ENCODE measurements around the gene TEX12. TPM values are rescaled to one million over a fixed set of nuclear protein-coding genes. Genes with fewer than 3 reads are reported as not detected.
"Not testable (repeated sequence)": the region's sequence is repeated elsewhere in the genome, so short reads cannot be mapped to it uniquely, and the experiment has no call there.

The TEX12 gene
- total and polyA plus RNA-seq, 8 donors = 0.24 to 0.40 (median 0.38) TPM; not detected in 4

DNA sequence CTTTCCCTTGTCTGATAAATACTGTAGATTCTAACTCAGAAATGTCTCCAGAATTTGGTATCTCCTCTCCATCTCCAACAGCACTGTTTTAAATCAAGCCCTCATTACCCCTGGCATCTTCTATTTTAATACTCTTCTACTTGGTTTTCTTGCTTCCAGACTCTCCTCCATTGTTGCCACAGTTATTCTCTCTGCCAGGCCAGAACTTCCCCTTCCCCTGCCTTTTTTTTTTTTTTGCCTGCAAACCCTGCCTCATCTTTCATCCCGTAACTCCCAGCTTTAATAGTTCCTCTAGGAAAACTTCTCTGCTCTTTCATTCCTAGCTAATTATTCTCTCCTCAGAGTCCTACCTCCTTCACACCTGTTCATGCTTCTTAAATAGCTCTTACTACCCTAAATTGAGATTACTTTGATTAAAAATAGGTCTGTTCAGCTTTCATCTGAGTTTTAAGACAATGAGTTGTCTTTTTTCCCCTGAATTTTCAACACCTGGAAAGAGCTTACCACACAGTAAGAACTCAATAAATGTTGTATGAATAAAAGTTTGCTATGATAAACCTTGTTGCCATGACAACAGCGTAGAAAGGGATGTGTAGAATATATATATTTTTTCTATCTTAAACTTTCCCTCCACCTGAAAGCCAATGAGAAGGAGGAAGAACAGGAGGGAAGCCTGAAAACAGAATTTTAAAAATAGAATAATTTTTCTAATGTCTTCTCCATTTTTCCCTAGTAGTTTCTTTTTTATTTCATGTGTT is 6.9 kb upstream of the TEX12 start:
- TF ChIP-seq, protein P1, sequence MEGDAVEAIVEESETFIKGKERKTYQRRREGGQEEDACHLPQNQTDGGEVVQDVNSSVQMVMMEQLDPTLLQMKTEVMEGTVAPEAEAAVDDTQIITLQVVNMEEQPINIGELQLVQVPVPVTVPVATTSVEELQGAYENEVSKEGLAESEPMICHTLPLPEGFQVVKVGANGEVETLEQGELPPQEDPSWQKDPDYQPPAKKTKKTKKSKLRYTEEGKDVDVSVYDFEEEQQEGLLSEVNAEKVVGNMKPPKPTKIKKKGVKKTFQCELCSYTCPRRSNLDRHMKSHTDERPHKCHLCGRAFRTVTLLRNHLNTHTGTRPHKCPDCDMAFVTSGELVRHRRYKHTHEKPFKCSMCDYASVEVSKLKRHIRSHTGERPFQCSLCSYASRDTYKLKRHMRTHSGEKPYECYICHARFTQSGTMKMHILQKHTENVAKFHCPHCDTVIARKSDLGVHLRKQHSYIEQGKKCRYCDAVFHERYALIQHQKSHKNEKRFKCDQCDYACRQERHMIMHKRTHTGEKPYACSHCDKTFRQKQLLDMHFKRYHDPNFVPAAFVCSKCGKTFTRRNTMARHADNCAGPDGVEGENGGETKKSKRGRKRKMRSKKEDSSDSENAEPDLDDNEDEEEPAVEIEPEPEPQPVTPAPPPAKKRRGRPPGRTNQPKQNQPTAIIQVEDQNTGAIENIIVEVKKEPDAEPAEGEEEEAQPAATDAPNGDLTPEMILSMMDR (IDR thresholded peaks at IDR 0.05) = no peak
- Histone ChIP-seq H3K27ac (peak overlapping the region; percentile 14 to 92), H3K9me3 (no peaks in the 10 kb centered on the region), H3K27me3 (no peaks in the 10 kb centered on the region), H3K4me1 (peaks cover 0 to 41% of the 10 kb centered on the region in 2 donors), H3K4me3 (peak overlapping the region in 1 of 2 donors; percentile 13), H3K36me3 (no peaks in the 10 kb centered on the region)
- DNase-seq = no peak
- ATAC-seq = no peak
- intact Hi-C loops (cut with DNase I) = no loop called here

DNA sequence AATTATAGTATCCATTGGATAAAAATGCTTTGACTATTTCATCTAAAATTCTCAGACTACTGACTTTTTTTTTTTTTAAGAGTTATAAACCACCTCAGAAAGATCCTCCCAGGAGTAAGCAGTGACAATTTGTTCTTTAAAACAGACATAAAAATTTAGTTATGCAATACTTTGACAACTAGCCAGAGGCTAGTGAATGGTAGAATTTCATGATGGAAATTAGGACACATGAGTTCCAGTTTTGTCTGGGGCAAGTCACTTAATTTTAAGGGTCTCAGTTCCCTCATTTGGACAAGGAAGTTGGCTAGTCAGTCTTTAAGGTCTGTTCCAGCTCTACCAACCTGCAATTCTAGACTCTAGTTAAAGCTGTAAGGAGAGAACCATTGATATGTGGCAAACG is 6.2 kb upstream of the TEX12 start:
- no peak for DNase-seq
- no peaks in the 10 kb centered on the region for H3K27me3 ChIP-seq
- peak overlapping the region; percentile 10 to 92 for H3K27ac ChIP-seq
- H3K4me3 ChIP-seq = peak overlapping the region in 1 of 2 donors; percentile 13
- H3K4me1 ChIP-seq = peaks cover 0 to 42% of the 10 kb centered on the region in 2 donors
- ATAC-seq = no peak
- no peaks in the 10 kb centered on the region for H3K36me3 ChIP-seq
- H3K9me3 ChIP-seq = no peaks in the 10 kb centered on the region
- TF ChIP-seq, protein P1 (IDR thresholded peaks at IDR 0.05) = no peak
- intact Hi-C loops (cut with DNase I) = no loop called here

DNA sequence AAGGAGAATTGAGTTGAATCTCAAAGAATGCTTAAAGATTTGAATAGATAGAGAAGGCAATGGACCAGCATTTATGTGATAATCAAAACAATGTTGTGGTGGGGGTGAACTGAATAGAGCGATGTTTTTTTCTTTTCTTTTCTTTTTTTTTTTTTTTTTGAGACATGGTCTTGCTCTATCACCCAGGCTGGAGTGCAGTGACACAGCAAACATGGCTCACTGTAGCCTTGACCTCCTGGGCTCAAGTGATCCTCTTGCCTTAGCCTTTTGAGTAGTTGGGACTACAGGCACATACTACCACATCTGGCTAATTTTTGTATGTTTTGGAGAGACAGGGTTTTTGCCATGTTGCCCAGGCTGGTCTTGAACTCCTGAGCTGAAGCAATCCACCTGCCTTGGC is 5.0 kb upstream of the TEX12 start:
- intact Hi-C loops (cut with DNase I); H3K36me3 ChIP-seq; ATAC-seq; DNase-seq; H3K9me3 ChIP-seq; H3K27me3 ChIP-seq: not testable (repeated sequence)
- Histone ChIP-seq H3K4me3 (peak overlapping the region in 1 of 2 donors; percentile 30), H3K27ac (peak overlapping the region; percentile 42 to 75), H3K4me1 (peaks cover 0 to 39% of the 10 kb centered on the region in 2 donors)

DNA sequence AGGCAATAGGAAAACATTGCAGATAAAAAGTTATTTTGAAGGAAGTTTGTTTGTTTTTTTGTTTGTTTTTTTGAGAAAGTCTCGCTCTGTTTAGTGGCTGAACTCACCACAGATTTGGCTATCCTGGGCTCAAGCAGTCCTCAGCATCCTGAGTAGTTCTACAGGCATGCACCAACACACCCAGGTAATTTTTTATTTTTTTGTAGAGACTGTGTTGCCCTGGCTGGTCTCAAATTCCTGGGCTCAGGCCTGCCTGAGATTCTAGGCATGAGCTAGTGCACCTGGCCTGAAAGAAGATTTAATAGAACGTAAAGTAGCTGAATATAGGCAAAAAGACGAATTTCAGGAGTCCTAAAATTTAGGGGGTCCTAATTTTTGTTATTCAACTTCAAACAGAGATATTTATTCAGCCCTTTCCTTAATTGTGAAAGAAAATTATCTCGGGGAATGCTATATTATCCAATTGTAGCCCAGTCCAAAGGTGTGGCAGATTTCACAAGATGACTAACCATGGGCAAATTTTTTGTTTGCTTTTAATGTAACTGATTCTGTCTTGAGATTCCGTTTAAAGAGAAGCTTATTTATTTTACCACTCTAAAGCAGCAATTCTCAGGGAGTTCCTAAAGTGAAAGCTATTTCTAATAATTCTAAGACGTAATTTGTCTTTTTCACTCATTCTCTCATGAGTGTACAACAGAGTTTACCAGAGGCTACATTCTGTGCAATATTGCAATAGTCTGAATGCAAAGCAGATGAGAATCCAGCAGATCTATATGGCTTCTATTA is 4.2 kb upstream of the TEX12 start:
- ATAC-seq (peak; percentile 65), DNase-seq (no peak)
- no peaks in the 10 kb centered on the region for H3K9me3 ChIP-seq
- H3K4me3 ChIP-seq = peak overlapping the region; percentile 17 to 30
- no peaks in the 10 kb centered on the region for H3K27me3 ChIP-seq
- peaks cover 0 to 34% of the 10 kb centered on the region in 2 donors for H3K4me1 ChIP-seq
- H3K27ac ChIP-seq = peak overlapping the region; percentile 42 to 75
- intact Hi-C loops (cut with DNase I) = no loop called here
- TF ChIP-seq, protein P1 (IDR thresholded peaks at IDR 0.05) = no peak
- H3K36me3 ChIP-seq = no peaks in the 10 kb centered on the region

DNA sequence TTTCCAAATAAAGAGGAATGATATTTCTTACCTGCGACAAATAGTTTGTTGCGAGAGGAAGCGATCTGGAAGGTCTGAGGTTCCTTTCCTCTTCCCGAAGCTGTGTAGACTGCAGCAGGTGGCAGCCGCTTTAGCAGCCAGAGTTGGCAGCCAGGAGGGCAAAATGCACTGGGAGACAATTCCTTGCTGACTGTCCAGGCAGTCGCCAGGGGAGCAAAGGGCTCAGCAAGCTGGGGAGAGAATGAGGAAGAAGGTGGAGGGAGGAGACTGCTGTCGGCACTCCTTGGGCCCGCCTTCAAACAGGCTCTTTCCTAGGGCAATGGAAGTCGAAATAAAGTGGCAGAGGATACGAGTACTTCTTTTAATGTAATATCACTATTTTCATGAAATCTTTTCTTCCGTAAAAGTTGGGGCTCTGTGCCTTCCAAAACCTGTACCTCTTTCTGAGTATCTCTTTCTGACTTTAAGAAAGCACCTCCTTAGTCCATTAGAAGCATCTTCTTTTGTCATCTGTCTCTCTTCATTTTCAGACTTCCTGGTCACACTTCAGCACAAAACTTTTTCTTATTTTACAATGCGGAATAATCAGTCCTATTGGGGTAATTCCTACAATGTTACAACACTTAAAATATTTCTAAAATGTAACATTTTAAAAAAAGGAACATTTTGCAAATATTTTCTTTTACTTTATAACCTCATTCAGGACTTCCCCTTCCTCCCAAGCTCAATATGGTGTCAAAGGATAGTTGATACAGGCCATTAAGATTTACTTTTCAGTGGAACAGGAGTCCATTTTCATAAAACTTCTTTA is 3.1 kb upstream of the TEX12 start, which contains the start of gene IL18:
IL18 (minus strand) TSS at position 220 of the 811 bp plus-strand sequence. CDS start 9,041 bp downstream, outside the sequence.
- DNase-seq = peak in 2 of 4 donors; percentile 78 to 86
- Histone ChIP-seq H3K36me3 (no peaks in the 10 kb centered on the region), H3K27ac (peak within 1 kb of the TSS; percentile 42 to 75), H3K4me3 (peak within 1 kb of the TSS; percentile 17 to 30), H3K4me1 (peaks cover 0 to 34% of the 10 kb centered on the region in 2 donors), H3K27me3 (no peaks in the 10 kb centered on the region), H3K9me3 (no peaks in the 10 kb centered on the region)
- ATAC-seq = peak; percentile 92
- intact Hi-C loops (cut with DNase I) = no loop called here
- TF ChIP-seq, protein P1 (IDR thresholded peaks at IDR 0.05) = no peak
